HG02981 (cell line): ENCODE results near the gene STK10.
"Not testable (repeated sequence)": the region's sequence is repeated elsewhere in the genome, so short reads cannot be mapped to it uniquely, and the experiment has no call there.

ENCODE experiments used
- ATAC-seq: cut with Tn5 transposase; IDR thresholded peaks from one replicate; pipeline ENCODE4 v1.9.1; 2021; ENCODE audit warnings: mild to moderate bottlenecking, moderate library complexity; ENCODE audit not compliant: unreplicated experiment

The STK10 gene

DNA sequence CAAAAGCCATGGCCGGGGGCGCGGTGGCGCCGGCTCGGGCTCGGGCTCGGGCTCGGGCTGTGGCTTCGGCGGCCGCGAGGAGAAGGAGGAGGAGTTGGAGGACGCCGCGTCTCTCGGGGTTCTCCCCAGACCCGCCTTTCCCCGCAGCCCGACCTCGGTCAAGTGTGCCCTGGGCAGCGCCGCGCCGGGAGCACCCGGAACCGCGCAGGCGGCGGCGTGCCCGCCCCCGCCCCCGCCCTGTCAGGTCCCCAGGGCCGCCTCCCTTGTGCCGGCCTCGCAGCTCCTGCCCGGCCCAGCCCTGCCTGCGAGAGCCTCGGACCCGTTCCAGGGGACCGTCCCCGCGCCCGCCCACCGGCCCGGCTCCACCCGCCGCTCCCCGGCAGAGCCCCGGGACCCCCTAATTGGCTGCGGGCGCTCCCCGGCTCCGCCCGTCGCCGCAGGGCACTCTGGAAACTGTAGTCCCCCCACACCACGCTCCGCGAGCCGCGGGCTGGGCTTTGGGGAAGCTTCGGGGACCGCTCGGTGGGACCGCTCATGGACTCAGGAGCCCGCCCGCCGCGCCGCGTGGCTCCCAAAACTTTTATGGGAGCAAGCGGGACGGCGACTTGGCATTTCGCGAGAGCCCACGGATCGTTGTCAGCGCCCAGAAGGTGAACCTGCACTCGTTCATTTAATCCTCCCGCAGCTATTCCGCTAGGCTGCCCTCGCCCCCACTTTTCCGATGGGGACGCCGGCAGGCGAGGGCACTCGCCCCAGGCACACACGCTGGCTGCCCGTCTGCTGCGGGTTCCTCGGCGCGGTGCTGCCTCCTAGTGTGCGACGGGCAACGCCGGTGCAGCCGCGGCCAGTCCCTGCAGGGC lies at the start of gene STK10:
STK10 (minus strand) TSS at position 192 of the 860 bp plus-strand sequence; CDS start at position 10, 182 bp downstream.
- peak; percentile 70 for ATAC-seq

DNA sequence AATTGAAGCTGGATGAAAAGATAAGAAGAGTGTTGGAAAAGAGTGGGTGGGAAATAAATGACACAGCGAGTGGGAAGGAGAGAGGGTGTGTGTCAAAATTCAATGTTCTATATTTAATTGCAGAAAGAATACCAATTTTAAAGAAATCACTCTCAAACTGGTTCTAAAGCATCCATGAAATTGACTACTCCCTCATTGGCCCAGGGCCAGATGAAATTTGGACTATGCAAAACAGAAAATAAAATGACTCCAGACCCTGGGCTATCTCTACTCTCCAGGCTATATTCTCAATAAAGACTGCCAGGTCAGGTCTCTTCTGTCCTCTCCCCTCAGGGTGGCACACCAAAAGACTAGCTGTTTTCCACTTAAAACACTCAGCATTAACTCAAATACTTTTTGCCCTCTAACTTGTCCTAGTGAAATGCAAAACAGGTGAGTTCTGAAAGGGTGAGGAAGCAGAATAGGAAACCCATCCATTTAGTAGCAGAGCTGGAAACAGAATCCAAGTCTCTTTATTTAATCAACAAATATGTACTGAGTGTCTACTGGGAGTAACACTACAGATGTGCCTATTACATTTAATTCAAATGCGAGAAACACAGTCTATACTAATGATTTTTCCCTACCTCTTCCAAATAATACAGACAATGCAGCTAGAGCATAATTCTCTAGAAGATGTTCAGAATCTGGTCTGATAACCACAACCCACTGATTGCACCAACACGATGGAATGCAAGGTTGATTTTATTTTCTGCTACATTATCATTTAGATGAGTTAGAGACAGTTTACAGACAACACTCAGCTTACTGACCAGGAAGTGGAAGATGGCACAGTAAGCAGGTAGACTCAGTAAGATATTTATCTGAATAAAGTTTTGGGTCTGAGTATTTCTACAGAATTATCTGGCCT lies 48.1 kb upstream of the STK10 start:
- no peak for ATAC-seq

DNA sequence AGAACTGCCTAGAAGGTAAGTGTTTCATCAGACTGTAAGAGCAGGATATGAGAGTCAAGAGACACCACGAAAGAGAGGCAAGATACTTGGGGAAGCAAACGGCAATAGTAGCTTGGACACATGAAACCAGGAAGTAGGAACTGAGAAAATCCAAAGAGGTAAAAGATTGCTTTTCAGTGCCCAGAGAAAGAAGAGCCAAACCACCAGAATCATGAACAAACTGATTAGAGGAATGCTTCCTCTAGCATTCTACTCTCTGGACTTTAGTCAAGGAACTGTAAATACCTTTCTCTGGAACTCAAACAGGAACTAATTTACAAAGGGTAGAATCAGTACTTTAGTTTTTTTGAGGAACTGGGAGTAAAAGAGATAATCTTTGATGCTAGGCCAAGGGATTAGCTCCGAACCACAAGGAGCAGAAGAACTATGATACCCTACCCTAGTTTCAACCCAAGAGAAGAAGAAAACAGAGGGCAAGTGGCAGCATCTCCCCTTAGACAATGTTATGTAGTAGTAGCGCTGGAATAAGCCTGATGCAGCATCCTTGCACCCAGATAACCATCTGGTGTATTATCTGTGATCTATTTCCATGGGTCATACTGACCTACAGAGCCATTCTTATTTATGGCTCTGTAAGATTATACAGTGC lies 47.2 kb upstream of the STK10 start:
- ATAC-seq, result peak; percentile 52

DNA sequence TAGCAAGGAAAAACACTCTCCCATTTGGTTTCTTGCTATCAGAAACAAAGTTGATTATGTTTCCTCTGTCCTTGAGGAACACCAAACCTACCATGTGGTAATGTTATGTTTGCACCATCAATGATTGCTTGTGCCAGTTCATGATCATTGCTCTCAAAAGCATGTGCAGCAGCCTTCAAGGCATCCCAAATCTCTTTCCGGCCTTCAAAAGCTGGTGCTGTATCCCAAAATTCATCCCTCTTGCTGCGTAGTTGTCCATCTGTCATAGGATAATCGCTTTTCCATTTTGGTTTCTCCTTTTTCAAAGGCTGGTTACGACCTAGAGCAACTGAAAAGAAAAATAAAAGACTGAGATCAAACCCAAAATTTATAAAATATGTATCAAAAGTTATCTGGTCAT lies 46.0 kb upstream of the STK10 start:
- no peak for ATAC-seq

DNA sequence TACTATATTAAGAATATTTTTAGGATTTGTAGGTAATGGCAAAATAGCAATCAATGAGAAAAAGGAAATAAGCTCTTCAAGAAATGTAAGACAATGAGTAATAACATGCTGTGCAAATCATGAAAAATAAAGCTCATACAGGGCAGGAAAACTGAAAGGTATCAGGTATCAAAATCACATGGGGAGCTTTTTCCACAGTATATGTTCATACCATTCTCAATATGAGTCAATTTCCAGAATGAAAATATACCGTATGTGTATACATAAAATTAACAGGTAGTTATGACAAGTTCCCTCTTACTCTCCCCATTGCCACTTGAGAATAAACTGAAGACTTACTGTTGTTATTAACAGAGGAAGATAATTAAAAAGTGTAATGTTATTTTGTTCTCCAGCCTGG lies 41.9 kb upstream of the STK10 start:
- no peak for ATAC-seq

DNA sequence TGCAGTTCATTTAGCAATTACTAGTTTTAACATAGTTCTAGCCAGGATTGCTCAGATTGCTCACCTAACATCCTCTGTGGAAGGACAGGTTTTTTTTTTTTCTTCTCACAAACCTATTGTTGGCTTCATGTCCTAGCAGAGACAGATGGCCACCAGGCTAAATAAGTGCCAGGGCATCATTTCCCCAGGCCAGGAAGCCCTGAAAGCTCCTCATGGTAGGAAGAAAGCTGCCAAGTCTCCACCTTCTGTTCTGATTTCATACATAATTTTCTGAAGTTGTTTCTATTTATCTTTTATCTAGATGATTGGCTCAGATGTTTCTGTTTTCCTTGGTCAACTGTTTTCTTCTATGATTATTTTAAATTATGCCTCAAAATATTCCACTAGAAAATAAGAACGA lies 37.0 kb upstream of the STK10 start:
- ATAC-seq, result no peak

DNA sequence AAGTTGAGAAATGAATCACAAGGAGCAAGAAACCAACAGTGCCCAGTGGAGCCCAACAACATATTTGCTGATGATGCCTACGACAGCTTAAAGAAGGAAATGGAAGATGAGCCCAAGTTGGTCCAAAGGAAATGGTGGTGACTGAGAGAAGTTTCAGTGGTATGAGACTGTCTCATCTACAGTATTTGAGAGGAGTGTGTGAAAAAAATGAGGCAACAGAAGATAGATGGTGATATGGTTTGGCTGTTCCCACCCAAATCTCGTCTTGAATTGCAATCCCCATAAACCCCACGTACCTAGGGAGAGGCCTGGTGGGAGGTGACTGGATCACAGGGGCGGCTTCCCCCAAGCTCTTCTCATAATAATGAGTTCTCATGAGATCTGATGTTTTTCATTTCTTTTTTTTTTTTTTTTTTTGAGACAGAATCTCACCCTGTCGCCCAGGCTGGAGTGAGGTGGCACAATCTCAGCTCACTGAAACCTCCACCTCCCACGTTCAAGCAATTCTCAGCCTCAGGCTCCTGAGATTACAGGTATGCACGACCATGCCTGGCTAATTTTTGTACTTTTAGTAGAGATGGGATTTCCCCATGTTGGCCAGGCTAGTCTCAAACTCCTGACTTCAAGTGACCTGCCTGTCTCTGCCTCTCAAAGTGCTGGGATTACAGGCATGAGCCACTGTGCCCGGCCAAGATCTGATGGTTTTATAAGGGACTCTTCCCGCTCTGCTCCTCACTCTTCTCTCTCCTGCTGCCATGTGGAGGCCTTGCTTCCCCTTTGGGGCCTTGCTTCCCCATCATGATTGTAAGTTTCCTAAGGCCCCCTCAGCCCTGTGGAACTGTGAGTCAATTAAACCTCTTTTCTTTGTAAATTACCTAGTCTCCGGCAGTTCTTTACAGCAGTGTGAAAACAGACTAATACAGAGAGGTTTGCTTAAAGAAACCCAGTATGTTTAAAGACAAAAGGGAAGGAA lies 36.2 kb upstream of the STK10 start:
- ATAC-seq, result peak; percentile 78

DNA sequence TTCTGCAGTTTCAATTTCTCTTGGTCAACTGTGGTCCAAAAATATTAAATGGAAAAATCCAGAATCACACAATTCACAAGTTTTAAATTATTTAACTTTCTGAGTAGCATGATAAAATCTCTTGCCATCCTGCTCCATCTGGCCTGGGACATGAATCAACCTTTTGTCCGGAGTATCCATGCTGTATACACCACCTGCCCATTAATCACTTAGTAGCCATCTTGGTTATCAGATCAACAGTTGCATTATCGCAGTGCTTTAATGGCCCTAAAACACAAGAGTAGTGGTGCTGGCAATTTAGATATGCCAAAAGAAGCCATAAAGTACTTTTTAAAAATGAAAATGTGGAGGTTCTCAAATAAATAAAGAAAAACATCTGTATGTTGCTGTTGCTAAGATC lies 31.3 kb upstream of the STK10 start:
- ATAC-seq, result no peak

DNA sequence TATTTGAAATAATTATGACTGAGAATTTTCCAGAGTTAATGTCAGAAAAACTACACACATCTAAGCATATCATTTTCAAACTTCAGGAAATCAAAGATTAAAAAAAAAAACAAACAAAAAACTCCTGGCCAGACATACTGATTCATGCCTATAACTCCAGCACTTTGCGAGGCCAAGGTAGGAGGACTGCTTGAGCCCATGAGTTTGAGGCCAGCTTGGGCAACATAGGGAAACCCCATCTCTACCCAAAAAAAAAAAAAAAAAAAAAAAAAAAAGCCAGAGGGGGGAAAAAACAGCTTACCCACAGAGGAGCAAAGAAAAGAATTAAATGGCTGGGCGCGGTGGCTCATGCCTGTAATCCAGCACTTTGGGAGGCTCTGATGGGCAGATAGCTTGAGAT lies 28.3 kb upstream of the STK10 start:
- no peak for ATAC-seq

DNA sequence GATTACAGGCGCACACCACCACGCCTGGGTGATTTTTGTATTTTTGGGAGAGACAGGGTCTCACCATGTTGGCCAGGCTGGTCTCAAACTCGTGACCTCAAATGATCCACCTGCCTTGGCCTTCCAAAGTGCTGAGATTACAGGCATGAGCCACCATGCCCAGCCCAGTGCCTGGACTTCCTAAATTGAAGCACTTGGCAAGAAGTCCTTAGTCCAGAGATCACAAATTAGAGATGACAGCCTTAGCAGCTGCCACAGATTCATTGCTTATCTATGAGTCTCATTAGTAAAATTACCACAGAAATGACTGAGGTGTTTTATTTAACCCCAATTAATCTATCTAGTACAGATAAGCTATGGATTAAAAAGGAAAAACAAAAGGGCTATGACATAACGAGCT lies 25.1 kb upstream of the STK10 start:
- no peak for ATAC-seq

DNA sequence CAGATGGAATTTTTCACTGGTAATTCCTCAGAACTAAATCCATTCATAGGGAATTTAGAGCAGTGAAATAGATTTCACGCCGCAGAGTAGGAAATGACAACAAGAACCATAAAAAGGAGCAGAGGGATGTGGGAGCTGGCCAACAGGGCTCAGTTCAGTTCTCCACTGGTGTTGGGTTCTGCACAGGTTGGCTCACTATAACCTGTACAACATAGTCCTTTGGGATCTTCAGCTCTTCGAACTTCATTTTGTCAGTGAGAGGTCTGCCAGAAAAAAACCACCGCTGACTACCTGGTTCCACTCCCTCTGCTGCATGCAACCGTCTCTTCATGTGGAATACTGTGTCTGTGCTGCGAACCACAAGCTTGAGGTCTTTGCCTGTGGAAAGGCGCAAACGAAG lies 23.7 kb upstream of the STK10 start:
- ATAC-seq, result no peak

DNA sequence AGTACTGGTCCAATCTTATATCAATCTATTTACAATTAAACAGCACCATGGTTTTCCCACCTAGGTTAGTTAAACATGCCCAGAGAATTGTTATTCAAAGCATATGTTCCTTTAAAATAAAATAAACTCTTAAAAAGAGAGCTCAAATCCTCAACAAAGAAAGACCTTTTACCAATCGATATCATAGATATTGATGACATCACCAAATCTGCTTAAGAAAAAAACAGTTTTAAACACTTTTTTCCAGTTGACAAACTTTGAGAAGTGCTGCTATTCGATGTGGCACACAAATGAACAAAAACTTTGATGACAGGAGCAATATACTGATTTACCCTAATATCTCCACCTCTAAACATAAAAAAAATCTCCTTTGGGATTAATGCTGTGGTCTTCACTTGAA lies 21.7 kb upstream of the STK10 start:
- ATAC-seq, result no peak

DNA sequence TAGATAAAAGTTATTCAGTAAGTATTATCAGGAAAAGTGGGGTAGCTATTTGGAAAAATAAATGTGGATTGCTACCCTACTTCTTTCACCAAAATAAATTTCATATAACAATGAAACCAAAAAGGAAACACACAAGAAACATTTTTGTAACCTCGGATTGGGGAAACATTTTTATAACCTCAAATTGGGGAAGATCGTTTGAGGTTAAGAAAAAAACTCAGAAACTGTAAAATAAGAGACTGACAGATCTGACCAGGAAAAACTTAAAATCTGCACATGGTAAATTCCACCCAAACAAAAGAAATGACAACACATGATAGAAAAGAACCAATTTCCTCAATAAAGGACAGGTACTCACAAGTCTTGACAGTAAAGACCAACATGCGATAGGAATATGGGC lies 19.5 kb upstream of the STK10 start:
- no peak for ATAC-seq

DNA sequence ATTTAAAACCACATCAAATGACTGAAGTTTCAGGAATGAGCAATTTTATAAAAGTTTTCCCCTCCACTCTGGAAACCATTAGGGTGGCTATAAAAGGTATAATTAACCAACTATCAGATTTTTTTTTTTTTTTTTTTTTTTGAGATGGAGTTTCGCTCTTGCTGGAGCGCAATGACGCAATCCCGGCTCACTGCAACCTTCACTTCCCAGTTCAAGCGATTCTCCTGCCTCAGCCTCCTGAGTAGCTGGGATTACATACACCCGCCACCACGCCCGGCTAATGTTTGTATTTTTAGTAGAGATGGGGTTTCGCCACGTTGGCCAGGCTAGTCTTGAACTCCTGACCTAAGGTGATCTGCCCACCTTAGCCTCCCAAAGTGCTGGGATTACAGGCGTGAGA lies 18.0 kb upstream of the STK10 start:
- not testable (repeated sequence) for ATAC-seq

DNA sequence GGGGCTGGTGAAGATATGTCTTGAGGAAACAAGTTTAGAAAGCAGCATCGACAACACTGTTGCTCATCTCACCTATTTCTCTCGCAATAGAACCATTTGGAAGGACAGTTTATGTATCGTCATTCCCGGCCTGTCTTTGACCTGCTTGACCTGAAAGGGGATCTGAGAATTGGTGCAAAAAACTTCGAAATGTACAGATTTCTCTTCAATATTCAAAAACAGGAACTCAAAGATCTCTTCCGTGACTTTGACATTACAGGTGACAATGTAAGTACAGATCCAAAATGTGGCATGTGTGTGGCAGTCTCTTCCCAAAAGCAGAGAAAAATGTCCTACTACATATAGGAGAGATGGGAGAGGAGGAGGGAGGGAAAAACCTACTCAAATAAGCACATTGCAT lies 12.5 kb upstream of the STK10 start:
- ATAC-seq, result no peak

DNA sequence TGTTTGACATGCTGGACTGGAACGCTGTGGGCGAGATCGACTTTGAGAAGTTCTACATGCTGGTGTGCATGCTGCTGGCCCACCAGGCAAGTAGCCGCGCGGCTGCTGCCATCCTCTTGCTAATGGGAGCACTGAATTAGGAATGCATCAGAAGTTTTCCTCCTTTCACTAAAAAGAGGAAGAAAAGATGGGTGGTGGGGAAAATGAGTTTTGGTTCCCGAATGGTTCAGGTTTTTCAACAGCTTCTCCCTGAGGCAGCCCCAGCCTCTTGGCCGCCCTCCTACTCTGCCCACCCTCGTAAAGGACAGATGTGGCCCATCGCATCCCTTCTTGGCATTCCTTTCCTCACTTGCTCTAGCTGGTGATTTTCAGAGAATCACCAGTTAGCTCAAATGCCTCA lies 11.4 kb upstream of the STK10 start:
- ATAC-seq, result no peak

DNA sequence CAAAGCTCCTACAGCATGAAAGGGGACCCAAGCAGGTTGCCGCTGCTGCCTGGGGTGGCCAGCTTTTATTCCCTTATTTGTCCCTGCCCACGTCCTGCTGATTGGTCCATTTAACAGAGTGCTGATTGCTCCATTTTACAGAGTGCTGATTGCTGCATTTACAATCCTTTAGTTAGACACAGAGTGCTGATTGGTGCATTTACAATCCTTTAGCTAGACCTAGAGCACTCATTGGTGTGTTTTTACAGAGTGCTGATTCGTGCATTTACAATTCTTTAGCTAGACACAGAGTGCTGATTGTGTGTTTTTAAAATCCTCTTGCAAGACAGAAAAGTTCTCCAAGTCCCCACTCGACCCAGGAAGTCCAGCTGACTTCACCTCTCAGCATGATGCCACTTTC lies 9.8 kb upstream of the STK10 start:
- not testable (repeated sequence) for ATAC-seq

DNA sequence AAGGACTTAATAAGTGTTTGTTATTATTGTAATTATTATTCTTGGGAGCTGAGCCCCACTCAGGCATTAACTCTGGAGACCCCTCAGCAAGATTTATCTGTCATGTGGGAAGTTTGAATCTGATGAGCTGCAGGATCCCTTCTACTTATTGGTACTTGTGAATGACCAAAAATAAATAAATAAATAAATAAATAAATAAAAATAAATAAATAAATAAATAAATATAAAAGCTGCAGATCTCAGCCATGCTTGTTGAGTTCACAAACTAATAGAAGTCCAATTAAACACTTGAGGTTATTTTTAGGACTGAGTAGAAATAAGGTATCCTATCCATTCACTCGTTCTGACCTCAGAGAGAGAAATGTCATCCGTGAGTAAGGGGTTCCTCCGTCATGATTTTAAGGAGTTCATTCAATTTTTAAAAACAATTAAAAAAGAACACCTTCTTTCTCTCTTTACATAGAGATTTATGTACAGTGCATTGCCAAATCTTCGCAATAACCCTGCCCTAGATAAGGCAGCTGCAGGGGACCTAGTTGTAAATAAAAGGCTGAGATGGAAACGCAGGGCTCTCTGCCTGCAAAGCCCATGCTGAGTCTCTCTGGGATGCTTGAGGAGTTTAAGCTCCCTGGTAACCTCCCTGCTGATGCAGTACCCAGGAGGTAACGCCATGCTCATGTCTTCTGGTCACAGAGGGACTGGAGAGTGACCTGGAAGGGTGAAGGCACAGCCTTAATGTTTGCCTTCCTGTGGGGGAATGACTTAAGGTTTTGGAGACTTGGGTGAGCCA lies 7.2 kb upstream of the STK10 start:
- no peak for ATAC-seq

DNA sequence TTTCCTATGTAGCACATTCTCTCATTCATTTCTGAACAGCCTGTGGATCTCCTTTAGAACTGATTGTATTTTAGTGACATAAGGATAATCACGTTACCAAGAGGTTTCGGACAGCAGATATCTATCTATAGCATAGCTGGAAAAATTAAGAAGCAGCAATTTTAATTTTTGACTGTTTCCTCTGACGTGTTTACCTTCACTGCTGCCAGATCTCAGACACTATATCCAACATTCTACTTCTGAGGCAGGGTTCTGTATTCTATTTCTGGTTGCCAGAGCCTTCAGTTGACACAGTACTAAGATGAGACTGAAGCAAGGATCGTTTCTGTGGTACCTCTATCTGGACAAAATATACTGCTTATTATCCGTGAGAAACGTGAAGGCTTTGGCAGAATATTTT lies 5.8 kb upstream of the STK10 start, which contains the start of gene EFCAB9:
EFCAB9 (plus strand) TSS at position 301 of the 400 bp plus-strand sequence; CDS start at position 302, 1 bp downstream.
- no peak for ATAC-seq
